DMS79 treated with DMSO at 0.1 percent for 48 hours (cell line): ENCODE data around the gene SLC16A11.
"Not testable (repeated sequence)": the region's sequence is repeated elsewhere in the genome, so short reads cannot be mapped to it uniquely, and the experiment has no call there.

Experiments used
- DNase-seq: peaks from one replicate; lab custom pipeline; 2025; lab: John Stamatoyannopoulos, UW

SLC16A11 gene

DNA sequence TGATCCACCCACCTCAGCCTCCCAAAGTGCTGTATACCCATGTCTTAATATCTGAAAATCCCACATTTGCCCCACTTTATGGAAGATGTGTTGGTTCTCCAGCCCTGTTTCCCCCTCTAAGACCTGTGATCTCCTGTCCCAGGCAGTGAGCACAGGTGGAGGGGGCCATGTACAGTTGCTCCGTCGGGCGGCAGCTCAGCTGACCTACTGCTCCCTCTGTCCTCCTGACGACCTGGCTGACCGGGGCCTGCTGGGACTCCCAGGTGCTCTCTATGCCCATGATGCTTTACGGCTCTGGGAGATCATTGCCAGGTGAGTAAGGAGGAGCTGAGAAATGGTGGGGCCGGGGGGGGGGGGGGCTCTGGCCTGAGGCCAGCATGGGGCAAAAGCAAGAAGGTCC is 38.2 kb downstream of the SLC16A11 start:
- DNase-seq: no peak

DNA sequence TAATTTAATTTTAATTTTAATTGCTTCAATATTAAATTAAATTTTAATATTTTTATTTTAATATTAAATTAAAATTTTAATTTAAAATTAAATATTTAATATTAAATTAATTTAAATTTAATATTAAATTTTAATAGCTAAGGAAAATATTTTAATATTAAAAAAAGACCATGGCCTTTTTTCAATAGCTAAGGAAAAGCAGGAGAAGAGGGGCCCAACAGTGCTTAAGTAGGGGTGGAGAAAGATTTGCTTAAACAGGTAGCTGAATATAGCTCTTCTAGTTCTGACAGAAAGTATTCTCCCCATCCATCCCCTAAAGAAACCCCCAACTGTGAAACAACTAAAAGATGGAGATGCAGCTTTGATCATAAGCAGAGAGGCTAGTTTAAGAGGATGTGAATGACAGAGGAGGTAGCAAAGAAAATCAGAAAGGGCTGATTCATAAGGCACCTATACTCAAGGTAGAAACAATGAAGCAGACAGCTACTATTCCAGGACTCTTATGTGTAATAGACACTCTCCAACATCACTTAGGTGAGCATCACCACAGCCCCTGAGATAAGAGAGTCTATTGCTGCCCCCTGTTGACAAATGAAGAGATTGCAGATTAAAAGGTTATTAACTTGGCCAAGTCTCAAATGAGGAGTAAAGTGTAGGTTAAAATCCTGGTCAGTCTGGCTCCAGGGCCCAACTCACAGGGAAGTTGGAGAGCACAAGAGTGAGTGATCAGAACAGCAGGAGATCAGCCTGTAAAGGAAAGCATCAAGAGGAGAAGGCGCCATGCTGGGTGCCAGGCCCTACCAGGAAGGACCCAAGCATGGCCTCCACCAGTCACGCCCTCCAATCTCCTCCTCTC is 39.3 kb downstream of the SLC16A11 start:
- peak; percentile 66 for DNase-seq

DNA sequence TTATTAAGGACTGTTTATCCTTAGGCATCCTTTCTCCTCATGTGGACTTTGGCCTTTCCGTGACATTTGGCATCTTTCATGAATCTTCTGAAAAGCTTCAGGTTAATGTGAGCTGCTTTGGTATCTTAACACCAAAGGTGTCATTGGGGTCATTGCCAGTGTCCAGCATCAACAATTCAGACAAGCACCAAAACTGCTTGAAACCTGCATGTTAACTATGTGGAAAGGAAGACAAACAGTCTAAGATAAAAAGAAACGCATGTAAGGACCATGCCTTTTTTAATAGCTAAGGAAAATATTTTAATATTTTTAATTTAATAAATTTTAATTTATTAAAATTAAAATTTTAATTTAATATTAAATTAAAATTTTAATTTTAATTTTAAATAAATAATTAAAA is 40.1 kb downstream of the SLC16A11 start:
- no peak for DNase-seq

- DNase-seq: no peak
These were observed 41.4 kb downstream of the SLC16A11 start for GRCh38 chr17:7002288-7003047.

- DNase-seq: no peak
These were observed 42.5 kb downstream of the SLC16A11 start for GRCh38 chr17:7001318-7001961.

DNA sequence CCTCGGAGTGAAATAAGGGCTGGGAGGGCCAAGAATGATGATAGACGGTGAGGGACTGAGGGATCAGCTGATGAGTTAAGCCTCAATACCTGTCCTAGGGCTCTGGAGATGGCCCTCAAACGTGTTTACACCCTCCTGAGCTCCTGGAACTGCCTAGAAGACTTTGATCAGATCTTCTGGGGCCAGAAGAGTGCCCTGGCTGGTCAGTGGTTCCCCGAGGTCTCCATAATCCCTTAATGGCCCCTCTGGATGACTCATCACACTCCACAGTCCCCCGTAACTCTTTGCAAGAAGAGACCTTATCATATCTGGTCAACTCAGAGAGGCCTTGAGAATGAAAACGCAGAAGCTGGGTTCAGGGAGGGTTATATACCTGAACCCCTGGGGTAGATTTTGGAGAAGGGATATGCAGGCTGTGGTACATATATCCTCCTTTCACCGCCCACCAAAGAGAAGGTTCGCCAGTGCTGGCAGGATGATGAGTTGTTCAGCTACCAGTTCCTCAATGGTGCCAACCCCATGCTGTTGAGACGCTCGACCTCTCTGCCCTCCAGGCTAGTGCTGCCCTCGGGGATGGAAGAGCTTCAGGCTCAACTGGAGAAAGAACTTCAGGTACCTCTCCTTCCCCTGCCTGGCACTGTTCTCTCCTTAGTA is 44.9 kb downstream of the SLC16A11 start:
- no peak for DNase-seq

GRCh38 chr17:6997171-6997570 is 46.7 kb downstream of the SLC16A11 start:
- no peak for DNase-seq

DNA sequence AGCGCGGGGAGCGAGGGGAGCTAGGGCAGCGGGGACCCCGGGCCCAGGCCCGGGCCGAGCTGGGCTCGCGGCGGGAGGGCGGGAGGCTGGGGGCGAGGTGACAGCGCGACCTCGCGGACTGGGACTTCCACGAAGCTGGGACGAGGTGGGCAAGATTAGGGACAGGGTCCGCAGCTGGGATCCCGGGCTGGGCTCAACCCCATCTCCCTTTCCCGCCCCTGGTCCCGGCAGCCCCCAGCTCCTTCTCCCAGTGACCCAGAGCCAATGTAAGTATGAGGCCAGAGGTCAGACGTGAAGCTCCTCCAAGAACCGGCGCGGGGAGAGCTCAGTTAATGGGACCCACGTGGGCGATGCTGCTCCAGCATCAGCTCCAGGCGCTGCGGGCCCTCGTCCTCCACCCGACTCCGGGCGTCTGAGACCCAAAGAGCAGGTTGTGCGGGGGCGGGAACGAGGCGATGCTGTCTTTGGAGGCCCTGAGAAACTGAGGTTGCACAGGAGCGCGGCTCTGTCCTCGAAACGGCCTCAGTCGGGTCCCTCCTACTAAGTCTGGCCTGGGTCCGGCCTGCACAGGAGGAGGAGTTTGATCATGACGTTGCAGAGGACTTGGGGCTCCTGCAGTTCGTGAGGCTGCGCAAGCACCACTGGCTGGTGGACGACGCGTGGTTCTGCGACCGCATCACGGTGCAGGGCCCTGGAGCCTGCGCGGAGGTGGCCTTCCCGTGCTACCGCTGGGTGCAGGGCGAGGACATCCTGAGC is 47.5 kb downstream of the SLC16A11 start:
- DNase-seq: no peak

GRCh38 chr17:6995500-6996255 is 48.2 kb downstream of the SLC16A11 start, which contains the start of gene ALOX12:
Gene ALOX12 (plus strand): TSS chr17:6996049. CDS start chr17:6996118, 69 bp downstream.
- DNase-seq: no peak

DNA sequence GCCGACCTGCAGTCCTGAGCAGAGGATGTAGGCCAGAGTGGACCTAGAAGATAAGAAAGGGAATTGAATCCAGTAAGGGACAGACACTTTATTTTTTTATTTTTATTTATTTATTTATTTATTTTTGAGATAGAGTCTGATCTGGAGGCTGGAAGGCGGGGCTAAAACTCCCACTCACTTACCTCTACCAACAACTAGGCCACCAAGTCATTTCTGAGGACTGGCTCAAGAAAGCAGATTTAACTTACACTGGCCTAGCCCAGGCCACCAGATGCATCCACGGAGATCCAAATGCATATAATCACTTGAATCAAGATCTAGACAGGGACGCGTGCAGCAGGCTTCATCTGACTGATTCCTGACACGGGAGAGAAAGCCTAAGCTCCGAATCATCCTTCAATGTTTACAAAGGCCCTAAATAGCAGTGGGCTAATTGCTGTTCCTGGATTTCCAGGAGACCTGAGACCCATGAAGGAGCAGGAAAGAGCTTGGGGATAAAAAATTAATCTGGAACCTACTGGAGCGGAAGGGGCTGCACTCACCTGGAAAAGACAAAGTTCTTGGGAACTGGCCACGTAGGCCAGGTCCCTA is 49.1 kb downstream of the SLC16A11 start:
- no peak for DNase-seq

DNA sequence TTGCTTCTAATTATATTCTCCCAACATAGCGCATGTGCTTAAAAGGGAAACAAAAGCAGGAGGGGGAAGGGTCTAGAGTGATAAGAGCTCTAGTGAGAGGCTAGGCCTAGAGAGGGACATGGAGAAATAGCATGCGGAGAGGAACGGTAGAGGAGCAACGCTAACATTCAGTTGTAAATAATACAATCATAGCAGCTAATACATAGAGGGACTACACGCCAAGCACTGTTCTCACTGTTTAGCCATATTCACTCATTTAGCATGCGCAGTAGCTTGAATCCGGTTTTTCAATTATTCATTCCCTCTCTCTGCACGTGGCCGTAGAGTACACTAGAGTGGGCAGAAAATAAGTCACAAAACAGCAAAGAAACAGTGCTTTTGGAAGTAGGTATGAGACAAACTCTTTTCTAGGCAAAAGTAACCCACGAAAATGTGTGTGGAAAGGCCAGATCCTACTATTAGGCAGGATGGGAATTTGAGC is 49.7 kb downstream of the SLC16A11 start:
- no peak for DNase-seq

- DNase-seq: not testable (repeated sequence)
These were observed 50.3 kb downstream of the SLC16A11 start for GRCh38 chr17:6993613-6994056.
